HCT116 (cell line): ENCODE results near the gene ST3GAL5. TPM values are rescaled to one million over a fixed set of nuclear protein-coding genes. Genes with fewer than 3 reads are reported as not detected.

Experiments
- ATAC-seq: fragments of 200-7000 bp; cut with Tn5 transposase; 2 replicates; pipeline ENCODE4 v1.9.1; 2020; ENCODE audit warnings: mild to moderate bottlenecking, moderate library complexity
- BruUV-seq: library from RNA; stranded (reverse); fragments of 400-500 nt; replicated peaks from 2 replicates; lab custom pipeline; 2021; lab: Mats Ljungman, UMichigan
- CTCF ChIA-PET: fragments of 300-600 bp; sonication (Branson Sonifier 250); formaldehyde crosslinking; loops from one replicate; lab custom pipeline; 2021; ENCODE audit warnings: antibody characterized with exemption; lab: Charles Lee
- POLR2A ChIA-PET: fragments of 300-600, 350-600 bp; sonication (Branson Sonifier 250); formaldehyde crosslinking; loops from one replicate; lab custom pipeline; 2021; ENCODE audit warnings: antibody characterized with exemption; lab: Charles Lee
- RAD21 ChIA-PET, 2 experiments: fragments of 300-600 bp; sonication (Branson Sonifier 250); formaldehyde crosslinking; loops; one replicate each; lab custom pipeline; 2023; ENCODE audit warnings: low total read pairs in 2 of 2; ENCODE audit not compliant: uncharacterized antibody in 2 of 2, unreplicated experiment in 2 of 2, low non-redundant PET in 1 of 2; lab: Charles Lee
- DNase-seq: peaks from one replicate; pipeline ENCODE4 v3.0.0-alpha.2; 2010; ENCODE audit warnings: low read depth, low spot score
- H2AFZ ChIP-seq: fragments of 200-600 bp; shearing (Covaris generic), sonication (generic); 2 replicates; pipeline ENCODE4 v1.6.1; 2017; ENCODE audit warnings: low read depth, mixed run types, mixed read lengths, antibody characterized with exemption, low read length; ENCODE audit not compliant: poor library complexity, severe bottlenecking
- H3K27ac ChIP-seq: 2 replicates; pipeline ENCODE4 v1.5.1; 2012; ENCODE audit warnings: low read depth, low read length
- H3K27me3 ChIP-seq: fragments of 200-600 bp; sonication (generic); 2 replicates; pipeline ENCODE4 v1.6.1; 2016; ENCODE audit warnings: mixed run types, low read length, mixed read lengths; ENCODE audit not compliant: insufficient read depth
- H3K36me3 ChIP-seq, 2 experiments: fragments of 200-500 bp in 1 of 2; fragments of 200-600 bp in 1 of 2; sonication (Bioruptor generic) in 1 of 2; sonication (generic) in 1 of 2; 2 replicates each; pipeline versions ENCODE4 v1.5.1 to v1.6.1; 2014 to 2016; ENCODE audit warnings: low read length in 2 of 2, inconsistent platforms in 1 of 2, mixed read lengths in 1 of 2, mixed run types in 1 of 2; ENCODE audit not compliant: insufficient read depth in 2 of 2, control insufficient read depth in 1 of 2
- H3K4me1 ChIP-seq, 2 experiments: fragments of 200-600 bp in 1 of 2; sonication (generic) in 1 of 2; 2 replicates each; pipeline versions ENCODE4 v1.5.1 to v1.6.1; 2012 to 2017; ENCODE audit warnings: low read length in 2 of 2, inconsistent platforms in 1 of 2, mild to moderate bottlenecking in 1 of 2, mixed read lengths in 1 of 2, mixed run types in 1 of 2, moderate library complexity in 1 of 2; ENCODE audit not compliant: insufficient read depth in 2 of 2, control insufficient read depth in 1 of 2
- H3K4me2 ChIP-seq: fragments of 200-600 bp; sonication (generic); 2 replicates; pipeline ENCODE4 v1.6.1; 2017; ENCODE audit warnings: mixed run types, low read length, mixed read lengths
- H3K4me3 ChIP-seq, 2 experiments: fragments of 200-600 bp in 1 of 2; sonication (generic) in 1 of 2; replicated peaks in 1 of 2; 2 replicates each; pipeline ENCODE4 v1.5.1; 2011 to 2016; ENCODE audit warnings: low read length in 2 of 2, control low read depth in 1 of 2, low read depth in 1 of 2, mild to moderate bottlenecking in 1 of 2, mixed read lengths in 1 of 2, mixed run types in 1 of 2
- H3K79me2 ChIP-seq: fragments of 200-600 bp; sonication (generic); 2 replicates; pipeline ENCODE4 v1.6.1; 2017; ENCODE audit warnings: mild to moderate bottlenecking, mixed run types, low read length, moderate library complexity, mixed read lengths; ENCODE audit not compliant: insufficient read depth
- H3K9ac ChIP-seq: fragments of 200-600 bp; sonication (generic); 2 replicates; pipeline ENCODE4 v1.6.1; 2016; ENCODE audit warnings: low read length, mixed read lengths
- H3K9me2 ChIP-seq: fragments of 200-600 bp; sonication (generic), shearing (Covaris generic); 2 replicates; pipeline ENCODE4 v1.6.1; 2017; ENCODE audit warnings: mixed run types, mild to moderate bottlenecking, moderate library complexity; ENCODE audit not compliant: insufficient read depth
- H3K9me3 ChIP-seq, 2 experiments: fragments of 200-500 bp in 1 of 2; fragments of 200-600 bp in 1 of 2; sonication (Bioruptor generic) in 1 of 2; sonication (generic) in 1 of 2; 2 replicates each; pipeline ENCODE4 v1.6.1; 2014 to 2017; ENCODE audit warnings: low read length in 2 of 2, mixed read lengths in 2 of 2, inconsistent platforms in 1 of 2, low read depth in 1 of 2, mild to moderate bottlenecking in 1 of 2, mixed run types in 1 of 2, moderate library complexity in 1 of 2; ENCODE audit not compliant: control insufficient read depth in 1 of 2, insufficient read depth in 1 of 2
- H4K20me1 ChIP-seq: fragments of 200-600 bp; sonication (generic), shearing (Covaris generic); 2 replicates; pipeline ENCODE4 v1.6.1; 2017; ENCODE audit warnings: mixed run types, mild to moderate bottlenecking, moderate library complexity; ENCODE audit not compliant: insufficient read depth
- CBX3 ChIP-seq: IDR thresholded peaks from 2 replicates; pipeline ENCODE4 v1.6.1; 2012; ENCODE audit warnings: low read depth
- ELF1 ChIP-seq: IDR thresholded peaks from 2 replicates; pipeline ENCODE4 v1.6.1; 2012; ENCODE audit warnings: low read depth, borderline replicate concordance
- EZH2phosphoT487 ChIP-seq: fragments of 200-600 bp; IDR thresholded peaks from 2 replicates; pipeline ENCODE4 v1.6.1; 2018; ENCODE audit warnings: antibody characterized with exemption, borderline replicate concordance
- FOSL1 ChIP-seq: IDR thresholded peaks from 2 replicates; pipeline ENCODE4 v1.6.1; 2012; ENCODE audit warnings: low read depth
- JUND ChIP-seq: IDR thresholded peaks from 2 replicates; pipeline ENCODE4 v1.6.1; 2012
- POLR2AphosphoS5 ChIP-seq: IDR thresholded peaks from 2 replicates; pipeline ENCODE4 v1.6.1; 2011; ENCODE audit warnings: mild to moderate bottlenecking, low read depth, low read length, moderate library complexity
- RAD21 ChIP-seq: IDR thresholded peaks from 2 replicates; pipeline ENCODE4 v1.6.1; 2012; ENCODE audit warnings: low read depth, mild to moderate bottlenecking
- SP1 ChIP-seq: IDR thresholded peaks from 2 replicates; pipeline ENCODE4 v1.6.1; 2012; ENCODE audit warnings: low read depth
- SRF ChIP-seq: IDR thresholded peaks from 2 replicates; pipeline ENCODE4 v1.6.1; 2012; ENCODE audit warnings: low read depth
- TCF7L2 ChIP-seq: IDR thresholded peaks from 2 replicates; pipeline ENCODE4 v1.7.0; 2011; ENCODE audit warnings: borderline replicate concordance, inconsistent platforms; ENCODE audit not compliant: insufficient read depth, insufficient read length; ENCODE audit errors: extremely low read depth
- ZFX ChIP-seq: fragments of 450-650 bp; IDR thresholded peaks from 2 replicates; pipeline ENCODE4 v1.6.1; 2017
- intact Hi-C: fragments of 100-400 bp; cut with micrococcal nuclease; formaldehyde crosslinking; loops from 2 replicates; pipeline ENCODE4 v1.10.0; 2022
- total RNA-seq: library from RNA; stranded (reverse); gene quantifications from one replicate; pipeline ENCODE4 v1.2.1, GENCODE V29; 2021; ENCODE audit not compliant: unreplicated experiment
- TF ChIP-seq, protein P1 (sequence below): IDR thresholded peaks from 2 replicates; pipeline ENCODE4 v1.6.1; 2012

Gene ST3GAL5
- total RNA-seq, 1 experiment from 2014 or later, result 14.8 TPM

DNA sequence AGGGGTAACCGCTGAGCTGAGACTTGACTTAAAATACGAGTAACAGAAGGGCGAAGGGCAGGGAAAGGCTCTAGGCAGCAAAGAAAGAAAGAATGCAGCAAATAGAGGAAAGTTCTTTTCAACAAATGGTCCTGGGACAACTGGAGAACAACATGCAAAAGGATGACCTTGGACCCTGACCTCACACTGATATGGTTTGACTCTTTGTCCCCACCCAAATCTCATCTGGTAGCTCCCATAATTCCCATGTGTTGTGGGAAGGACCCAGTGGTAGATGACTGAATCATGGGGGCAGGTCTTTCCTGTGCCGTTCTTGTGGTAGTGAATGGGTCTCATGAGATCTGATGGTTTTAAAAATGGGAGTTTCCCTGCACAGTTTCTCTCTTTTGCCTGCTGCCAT is 33.9 kb downstream of the ST3GAL5 start:
- H3K36me3 ChIP-seq, result no peaks in the 10 kb centered on the region
- no peak overlapping the region for H3K4me2 ChIP-seq
- POLR2A ChIA-PET, result no interaction called here
- no peaks in the 10 kb centered on the region for H3K79me2 ChIP-seq
- H3K9me2 ChIP-seq, result no peaks in the 10 kb centered on the region
- CTCF ChIA-PET, result no interaction called here
- no peak overlapping the region for H2AFZ ChIP-seq
- no peak overlapping the region for H3K4me3 ChIP-seq
- DNase-seq, result no peak
- H3K9ac ChIP-seq, result no peak overlapping the region
- H3K27ac ChIP-seq, result no peak overlapping the region
- H4K20me1 ChIP-seq, result no peaks in the 10 kb centered on the region
- no peaks in the 10 kb centered on the region for H3K9me3 ChIP-seq
- intact Hi-C loops, result no loop called here
- no peaks in the 10 kb centered on the region for H3K4me1 ChIP-seq
- RAD21 ChIA-PET, result no interaction called here
- no TSS peak for BruUV-seq
- TF ChIP-seq FOSL1 (no peak), EZH2phosphoT487 (no peak), ELF1 (no peak), POLR2AphosphoS5 (no peak), ZFX (no peak), TCF7L2 (no peak), SP1 (no peak), RAD21 (no peak), JUND (no peak), SRF (no peak), CBX3 (no peak)
- TF ChIP-seq, protein P1, sequence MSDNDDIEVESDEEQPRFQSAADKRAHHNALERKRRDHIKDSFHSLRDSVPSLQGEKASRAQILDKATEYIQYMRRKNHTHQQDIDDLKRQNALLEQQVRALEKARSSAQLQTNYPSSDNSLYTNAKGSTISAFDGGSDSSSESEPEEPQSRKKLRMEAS, result no peak
- H3K27me3 ChIP-seq, result no peaks in the 10 kb centered on the region
- no peak for ATAC-seq

DNA sequence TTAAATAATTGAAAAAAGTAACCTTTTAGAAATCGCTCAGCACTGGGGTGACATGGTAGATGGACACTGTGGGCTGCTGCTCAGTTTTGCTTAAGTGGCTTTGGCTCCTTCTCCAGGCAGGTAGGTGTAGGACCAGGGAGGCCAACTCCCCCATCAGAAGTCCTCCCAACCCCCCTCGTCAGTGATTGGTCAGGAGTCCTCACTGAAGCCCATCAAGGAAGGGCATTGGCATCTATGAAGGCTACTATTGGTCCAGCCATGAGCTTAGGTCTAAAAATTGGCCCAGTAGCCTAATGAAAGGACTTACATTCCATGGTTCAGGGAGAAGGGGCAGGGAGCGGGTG is 34.7 kb downstream of the ST3GAL5 start:
- no peak overlapping the region for H3K4me3 ChIP-seq
- H4K20me1 ChIP-seq, result no peaks in the 10 kb centered on the region
- H3K9me2 ChIP-seq, result no peaks in the 10 kb centered on the region
- H3K36me3 ChIP-seq, result no peaks in the 10 kb centered on the region
- H3K9me3 ChIP-seq, result no peaks in the 10 kb centered on the region
- no peaks in the 10 kb centered on the region for H3K4me1 ChIP-seq
- H3K79me2 ChIP-seq, result no peaks in the 10 kb centered on the region
- DNase-seq, result no peak
- POLR2A ChIA-PET, result no interaction called here
- no peak for TF ChIP-seq POLR2AphosphoS5
- H3K27me3 ChIP-seq, result no peaks in the 10 kb centered on the region
- RAD21 ChIA-PET, result no interaction called here
- BruUV-seq, result no TSS peak
- no peak overlapping the region for H3K4me2 ChIP-seq
- no peak overlapping the region for H2AFZ ChIP-seq
- H3K9ac ChIP-seq, result no peak overlapping the region
- CTCF ChIA-PET, result no interaction called here
- no peak for ATAC-seq
- intact Hi-C loops, result no loop called here
- H3K27ac ChIP-seq, result no peak overlapping the region
